Fibroblast of skin of abdomen (primary cell): ENCODE data around the gene SLC16A3.

Source experiments
- DNase-seq: peaks from one replicate; pipeline ENCODE4 v3.0.0-alpha.2; 2013

Gene SLC16A3

GRCh38 chr17:82287868-82288801 is 59.3 kb downstream of the SLC16A3 start:
- DNase-seq = peak; percentile 28
